Endothelial cell of umbilical vein (primary cell): ENCODE data around the gene BABAM2. TPM values are rescaled to one million over a fixed set of nuclear protein-coding genes. Genes with fewer than 3 reads are reported as not detected.

Experiments used
- BruUV-seq: library from RNA; stranded (reverse); fragments of 400-500 nt; replicated peaks from 2 replicates; lab custom pipeline; 2021; lab: Mats Ljungman, UMichigan
- CTCF ChIA-PET: fragments of 300-600, 350-600 bp; sonication (Branson Sonifier 250); formaldehyde crosslinking; loops from one replicate; lab custom pipeline; 2021; ENCODE audit warnings: antibody characterized with exemption, inconsistent platforms; lab: Charles Lee
- POLR2A ChIA-PET: fragments of 300-600, 350-600 bp; sonication (Branson Sonifier 250); formaldehyde crosslinking; loops from one replicate; lab custom pipeline; 2021; ENCODE audit warnings: antibody characterized with exemption, inconsistent platforms; lab: Charles Lee
- DNase-seq: peaks from one replicate; pipeline ENCODE4 v3.0.0-alpha.2; 2011; ENCODE audit warnings: low read depth, low spot score
- FAIRE-seq: peaks from 2 replicates; lab custom pipeline; 2011; peaks lifted over from hg19 to GRCh38; lab: Jason Lieb, UNC
- H2AFZ ChIP-seq: 2 replicates; pipeline ENCODE4 v1.6.0; 2012; ENCODE audit warnings: low read depth, low read length, control low read depth, inconsistent platforms
- H3K27ac ChIP-seq: 2 replicates; pipeline ENCODE4 v1.5.1; 2011; ENCODE audit warnings: low read depth, mild to moderate bottlenecking, control low read depth, low read length, moderate library complexity; ENCODE audit not compliant: insufficient read depth
- H3K27me3 ChIP-seq, 2 experiments: 2 replicates each; pipeline versions ENCODE4 v1.6.0 to v1.6.1; 2011; ENCODE audit warnings: low read length in 2 of 2, mixed read lengths in 1 of 2; ENCODE audit not compliant: control insufficient read depth in 2 of 2, insufficient read depth in 2 of 2
- H3K36me3 ChIP-seq, 2 experiments: 2 replicates in 1 of 2; 3 replicates in 1 of 2; pipeline ENCODE4 v1.5.1; 2011; ENCODE audit warnings: low read length in 2 of 2, mild to moderate bottlenecking in 1 of 2, moderate library complexity in 1 of 2; ENCODE audit not compliant: control insufficient read depth in 2 of 2, insufficient read depth in 2 of 2; ENCODE audit errors: extremely low read depth in 1 of 2
- H3K4me1 ChIP-seq: 3 replicates; pipeline ENCODE4 v1.5.1; 2011; ENCODE audit warnings: mild to moderate bottlenecking, low read length; ENCODE audit not compliant: control insufficient read depth, insufficient read depth; ENCODE audit errors: extremely low read depth
- H3K4me2 ChIP-seq: 2 replicates; pipeline ENCODE4 v1.6.1; 2011; ENCODE audit warnings: low read length, control low read depth, mixed read lengths; ENCODE audit not compliant: insufficient read depth
- H3K4me3 ChIP-seq, 3 experiments: fragments of 200-600 bp in 1 of 3; sonication (generic), shearing (Covaris generic) in 1 of 3; replicated peaks in 1 of 3; 2 replicates each; pipeline ENCODE4 v1.5.1; 2011 to 2016; ENCODE audit warnings: control low read depth in 3 of 3, low read length in 3 of 3, mild to moderate bottlenecking in 2 of 3, inconsistent platforms in 1 of 3, low read depth in 1 of 3, moderate library complexity in 1 of 3; ENCODE audit not compliant: insufficient read depth in 1 of 3
- H3K79me2 ChIP-seq: 2 replicates; pipeline ENCODE4 v1.6.0; 2012; ENCODE audit warnings: low read length, inconsistent platforms; ENCODE audit not compliant: control insufficient read depth, insufficient read depth
- H3K9ac ChIP-seq: replicated peaks from 2 replicates; pipeline ENCODE3; 2011; ENCODE audit warnings: low read length, control low read depth; ENCODE audit not compliant: insufficient read depth; ENCODE audit errors: extremely low read depth
- H3K9me1 ChIP-seq: replicated peaks from 3 replicates; pipeline ENCODE4 v1.6.0; 2011; ENCODE audit warnings: mild to moderate bottlenecking, low read length; ENCODE audit not compliant: control insufficient read depth, insufficient read depth; ENCODE audit errors: extremely low read depth
- H3K9me3 ChIP-seq: replicated peaks from 2 replicates; pipeline ENCODE4 v1.5.1; 2012; ENCODE audit warnings: low read length, inconsistent platforms; ENCODE audit not compliant: control insufficient read depth, insufficient read depth
- H4K20me1 ChIP-seq: replicated peaks from 2 replicates; pipeline ENCODE3; 2011; ENCODE audit warnings: mild to moderate bottlenecking, low read length; ENCODE audit not compliant: control insufficient read depth, insufficient read depth; ENCODE audit errors: extremely low read depth
- EZH2 ChIP-seq: IDR thresholded peaks from 2 replicates; pipeline ENCODE4 v1.6.1; 2012; ENCODE audit warnings: borderline replicate concordance, low read depth, mild to moderate bottlenecking, moderate library complexity, low read length, inconsistent platforms; ENCODE audit not compliant: severe bottlenecking
- FOS ChIP-seq: IDR thresholded peaks from 2 replicates; pipeline ENCODE4 v1.6.1; 2011; ENCODE audit warnings: mild to moderate bottlenecking, low read length, moderate library complexity, borderline replicate concordance; ENCODE audit not compliant: insufficient read depth
- GATA2 ChIP-seq: IDR thresholded peaks from 2 replicates; pipeline ENCODE4 v1.7.0; 2011; ENCODE audit warnings: low read depth, mild to moderate bottlenecking, moderate library complexity, mixed read lengths, low read length; ENCODE audit not compliant: insufficient read length, insufficient read depth
- JUN ChIP-seq: IDR thresholded peaks from 2 replicates; pipeline ENCODE4 v1.6.1; 2011; ENCODE audit warnings: borderline replicate concordance, low read depth; ENCODE audit not compliant: insufficient read length, insufficient read depth
- MYC ChIP-seq: IDR thresholded peaks from one replicate; pipeline ENCODE4 v1.6.1; 2011; ENCODE audit warnings: mild to moderate bottlenecking, low read depth, low read length
- POLR2A ChIP-seq: IDR thresholded peaks from 2 replicates; pipeline ENCODE4 v1.6.1; 2012; ENCODE audit warnings: low read depth, mild to moderate bottlenecking, control low read depth, low read length
- POLR2AphosphoS5 ChIP-seq: IDR thresholded peaks from 2 replicates; pipeline ENCODE4 v1.6.1; 2012; ENCODE audit warnings: low read depth, mild to moderate bottlenecking, control low read depth, low read length, moderate library complexity; ENCODE audit not compliant: insufficient read depth
- dilution Hi-C: fragments of 300-500 bp; cut with MboI; formaldehyde crosslinking; loops from one replicate; pipeline ENCODE4 v1.15.0; 2019; ENCODE audit warnings: low sequenced_read_pairs; ENCODE audit not compliant: extremely low pct_ligation_motif_present
- intact Hi-C: fragments of 100-400 bp; cut with micrococcal nuclease; formaldehyde crosslinking; loops from one replicate; pipeline ENCODE4 v1.10.0; 2022
- polyA plus RNA-seq, 4 experiments: library from polyadenylated mRNA; depleted of rRNA in 3 of 4; stranded (reverse) in 3 of 4; unstranded in 1 of 4; fragments of >200 nt; gene quantifications; 2 replicates each; pipeline versions ENCODE4 v1.2.1 to v1.2.3, GENCODE V29; 2011 to 2012; ENCODE audit warnings: missing spikeins in 1 of 4
- total RNA-seq: library from RNA; stranded (reverse); gene quantifications from 2 replicates; pipeline ENCODE4 v1.2.3, GENCODE V29; 2021
- TF ChIP-seq, protein P1 (sequence below): IDR thresholded peaks from 2 replicates; pipeline ENCODE4 v1.6.1; 2011; ENCODE audit not compliant: insufficient read depth, insufficient read length
- TF ChIP-seq, protein P2 (sequence below), 2 donors: IDR thresholded peaks; 1 replicate in 1 of 2; 2 replicates in 1 of 2; pipeline ENCODE4 v1.5.1; 2011; ENCODE audit warnings: low read length in 2 of 2, mild to moderate bottlenecking in 2 of 2, moderate library complexity in 2 of 2, control low read depth in 1 of 2, inconsistent platforms in 1 of 2, low read depth in 1 of 2; ENCODE audit not compliant: insufficient read depth in 1 of 2; ENCODE audit errors: extremely low read depth in 1 of 2

The BABAM2 gene
- total and polyA plus RNA-seq, 2 donors (not counting 3 experiments of a cell fraction or from before 2014, with no cell fraction given), result 19.9 to 27.6 TPM

DNA sequence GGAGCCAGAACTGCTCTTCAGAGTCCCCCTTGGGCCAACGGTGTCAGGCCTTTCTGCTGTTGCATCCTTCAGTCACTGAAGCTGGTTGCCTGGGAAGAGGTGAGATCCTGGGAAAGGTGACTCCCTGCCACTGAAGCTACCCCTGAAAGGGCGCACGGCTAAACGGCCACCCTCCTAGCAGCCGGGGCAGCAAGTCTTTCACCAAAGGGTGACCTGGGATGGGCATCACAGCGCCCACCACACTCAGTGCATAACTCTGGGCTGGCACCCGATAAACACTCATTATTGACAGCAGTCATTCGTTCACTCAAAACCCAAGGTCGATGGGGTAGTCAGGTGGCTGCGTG is 475.6 kb downstream of the BABAM2 start:
- no peaks in the 10 kb centered on the region for H3K9me1 ChIP-seq
- BruUV-seq, result no TSS peak
- intact Hi-C loops (loop anchor here (2.0 kb wide), 1 partner anchor 25 kb away; no protein-coding TSS in a partner anchor), dilution Hi-C loops (no loop called here)
- H4K20me1 ChIP-seq, result no peaks in the 10 kb centered on the region
- no peak for FAIRE-seq
- H3K9me3 ChIP-seq, result no peaks in the 10 kb centered on the region
- TF ChIP-seq FOS (no peak), POLR2A (no peak), MYC (no peak), POLR2AphosphoS5 (no peak), GATA2 (no peak), EZH2 (no peak), JUN (no peak)
- TF ChIP-seq, protein P1, sequence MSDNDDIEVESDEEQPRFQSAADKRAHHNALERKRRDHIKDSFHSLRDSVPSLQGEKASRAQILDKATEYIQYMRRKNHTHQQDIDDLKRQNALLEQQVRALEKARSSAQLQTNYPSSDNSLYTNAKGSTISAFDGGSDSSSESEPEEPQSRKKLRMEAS, result no peak
- TF ChIP-seq, protein P2, sequence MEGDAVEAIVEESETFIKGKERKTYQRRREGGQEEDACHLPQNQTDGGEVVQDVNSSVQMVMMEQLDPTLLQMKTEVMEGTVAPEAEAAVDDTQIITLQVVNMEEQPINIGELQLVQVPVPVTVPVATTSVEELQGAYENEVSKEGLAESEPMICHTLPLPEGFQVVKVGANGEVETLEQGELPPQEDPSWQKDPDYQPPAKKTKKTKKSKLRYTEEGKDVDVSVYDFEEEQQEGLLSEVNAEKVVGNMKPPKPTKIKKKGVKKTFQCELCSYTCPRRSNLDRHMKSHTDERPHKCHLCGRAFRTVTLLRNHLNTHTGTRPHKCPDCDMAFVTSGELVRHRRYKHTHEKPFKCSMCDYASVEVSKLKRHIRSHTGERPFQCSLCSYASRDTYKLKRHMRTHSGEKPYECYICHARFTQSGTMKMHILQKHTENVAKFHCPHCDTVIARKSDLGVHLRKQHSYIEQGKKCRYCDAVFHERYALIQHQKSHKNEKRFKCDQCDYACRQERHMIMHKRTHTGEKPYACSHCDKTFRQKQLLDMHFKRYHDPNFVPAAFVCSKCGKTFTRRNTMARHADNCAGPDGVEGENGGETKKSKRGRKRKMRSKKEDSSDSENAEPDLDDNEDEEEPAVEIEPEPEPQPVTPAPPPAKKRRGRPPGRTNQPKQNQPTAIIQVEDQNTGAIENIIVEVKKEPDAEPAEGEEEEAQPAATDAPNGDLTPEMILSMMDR (IDR thresholded peaks at IDR 0.05; ENCODE audit: extremely low read depth in 1 of 2, insufficient read depth in 1 of 2, low read depth in 1 of 2, low read length in 2 of 2), result no peak
- no peak overlapping the region for H3K4me3 ChIP-seq
- no peak overlapping the region for H3K4me2 ChIP-seq
- DNase-seq, result no peak
- no peak overlapping the region for H3K9ac ChIP-seq
- H3K4me1 ChIP-seq, result peaks cover 14% of the 10 kb centered on the region
- no peaks in the 10 kb centered on the region for H3K36me3 ChIP-seq
- H3K27me3 ChIP-seq, result no peaks in the 10 kb centered on the region
- H3K79me2 ChIP-seq, result no peaks in the 10 kb centered on the region
- CTCF ChIA-PET, result interaction anchor here (1.1 kb wide), 1 partner anchor 24 kb away, joined by 3 read pairs; no protein-coding TSS in a partner anchor
- H3K27ac ChIP-seq, result no peak overlapping the region
- no peak overlapping the region for H2AFZ ChIP-seq
- POLR2A ChIA-PET, result no interaction called here
